ENCODE data around the gene APLNR. TPM values are rescaled to one million over a fixed set of nuclear protein-coding genes. Genes with fewer than 3 reads are reported as not detected.

APLNR gene
- total RNA-seq, 6 experiments from 2014 or later, result 1.1 to 3.6 (median 2.1) TPM

GRCh38 chr11:57262157-57262556 is 25.1 kb upstream of the APLNR start:
- WGBS (ENCODE audit: insufficient coverage, low coverage, low lambda C conversion rate, missing lambda C conversion rate), result 68% methylated on average over 4 of the region's 4 CpGs
- H3K27ac ChIP-seq, result no peak overlapping the region
- no peaks in the 10 kb centered on the region for H3K4me1 ChIP-seq
- H3K4me3 ChIP-seq, result no peak overlapping the region
- TF ChIP-seq POLR2A (IDR thresholded peaks at IDR 0.05), result no peak
- TF ChIP-seq CTCF (IDR thresholded peaks at IDR 0.05), result no peak
- no peaks in the 10 kb centered on the region for H3K9me3 ChIP-seq
- no peak for ATAC-seq
- H3K36me3 ChIP-seq, result no peaks in the 10 kb centered on the region
- no peak for DNase-seq
- H3K27me3 ChIP-seq, result no peaks in the 10 kb centered on the region
- intact Hi-C loops (cut with DNase I), result no loop called here

GRCh38 chr11:57260937-57261783 is 24.1 kb upstream of the APLNR start:
- H3K27ac ChIP-seq, result no peak overlapping the region
- TF ChIP-seq CTCF (IDR thresholded peaks at IDR 0.05), result no peak
- no peak for TF ChIP-seq POLR2A (IDR thresholded peaks at IDR 0.05)
- intact Hi-C loops (cut with DNase I), result no loop called here
- peaks cover 0 to under 1% (median 0%) of the 10 kb centered on the region in 4 donors for H3K9me3 ChIP-seq
- H3K27me3 ChIP-seq, result no peaks in the 10 kb centered on the region
- WGBS (ENCODE audit: insufficient coverage, low coverage, low lambda C conversion rate, missing lambda C conversion rate), result 50% methylated on average over 5 of the region's 5 CpGs
- no peak overlapping the region for H3K4me3 ChIP-seq
- no peaks in the 10 kb centered on the region for H3K4me1 ChIP-seq
- no peaks in the 10 kb centered on the region for H3K36me3 ChIP-seq
- DNase-seq, result no peak
- ATAC-seq, result no peak

- DNase-seq (no peak), ATAC-seq (no peak)
- TF ChIP-seq CTCF (IDR thresholded peaks at IDR 0.05) (no peak), POLR2A (IDR thresholded peaks at IDR 0.05) (no peak)
- Histone ChIP-seq H3K4me3 (no peak overlapping the region), H3K9me3 (peaks cover 0 to 4% (median 0%) of the 10 kb centered on the region in 4 donors), H3K36me3 (no peaks in the 10 kb centered on the region), H3K27ac (no peak overlapping the region), H3K27me3 (no peaks in the 10 kb centered on the region), H3K4me1 (no peaks in the 10 kb centered on the region)
- intact Hi-C loops (cut with DNase I), result loop anchor here in 1 of 2 donors (10.0 kb wide), 1 partner anchor 421 kb away; no protein-coding TSS in a partner anchor
Measured at GRCh38 chr11:57256119-57256518, 19.1 kb upstream of the APLNR start.

GRCh38 chr11:57255618-57256017 is 18.6 kb upstream of the APLNR start:
- DNase-seq (no peak), ATAC-seq (no peak)
- Histone ChIP-seq H3K4me3 (no peak overlapping the region), H3K9me3 (peaks cover 0 to 4% (median 0%) of the 10 kb centered on the region in 4 donors), H3K27ac (no peak overlapping the region), H3K4me1 (no peaks in the 10 kb centered on the region), H3K36me3 (no peaks in the 10 kb centered on the region), H3K27me3 (no peaks in the 10 kb centered on the region)
- intact Hi-C loops (cut with DNase I), result loop anchor here in 1 of 2 donors (10.0 kb wide), 1 partner anchor 421 kb away; no protein-coding TSS in a partner anchor
- no peak for TF ChIP-seq POLR2A (IDR thresholded peaks at IDR 0.05)
- TF ChIP-seq CTCF (IDR thresholded peaks at IDR 0.05), result no peak
- 40% methylated on average over 1 of the region's 1 CpG for WGBS (ENCODE audit: insufficient coverage, low coverage, low lambda C conversion rate, missing lambda C conversion rate)

Measured in right lobe of liver (tissue), 6 donors.